SU-DHL-6 (cell line): ENCODE measurements around the gene PLOD2.

Experiments used
- H2AFZ ChIP-seq: fragments of 200-600 bp; sonication (generic); 2 replicates; pipeline ENCODE4 v1.6.1; 2014; ENCODE audit warnings: low read depth, mild to moderate bottlenecking, moderate library complexity, mixed read lengths, antibody characterized with exemption, low read length; ENCODE audit not compliant: severe bottlenecking
- H3F3A ChIP-seq: fragments of 200-600 bp; shearing (Covaris generic); 2 replicates; pipeline ENCODE4 v1.6.0; 2016; ENCODE audit warnings: antibody characterized with exemption, mild to moderate bottlenecking; ENCODE audit not compliant: insufficient read depth
- H3K27ac ChIP-seq: fragments of 200-600 bp; sonication (generic); 2 replicates; pipeline ENCODE4 v1.5.1; 2016; ENCODE audit warnings: low read depth, mild to moderate bottlenecking, low read length, moderate library complexity, mixed read lengths
- H3K27me3 ChIP-seq: fragments of 200-600 bp; sonication (generic), shearing (Covaris generic); 2 replicates; pipeline ENCODE4 v1.6.0; 2014; ENCODE audit warnings: mild to moderate bottlenecking, low read length
- H3K36me3 ChIP-seq: fragments of 200-600 bp; sonication (generic); 2 replicates; pipeline ENCODE4 v1.6.1; 2014; ENCODE audit warnings: mild to moderate bottlenecking, low read length, mixed read lengths
- H3K4me2 ChIP-seq: fragments of 300-600, 200-600 bp; shearing (Covaris generic), sonication (generic); 2 replicates; pipeline ENCODE4 v1.6.0; 2014; ENCODE audit warnings: low read length, low read depth, mild to moderate bottlenecking; ENCODE audit not compliant: poor library complexity, severe bottlenecking
- H3K4me3 ChIP-seq: fragments of 200-600 bp; sonication (generic); 2 replicates; pipeline ENCODE4 v1.5.1; 2014; ENCODE audit warnings: antibody characterized with exemption, low read length, mild to moderate bottlenecking, mixed read lengths; ENCODE audit not compliant: insufficient read depth, poor library complexity, severe bottlenecking
- H3K79me2 ChIP-seq: fragments of 200-600 bp; sonication (generic); 2 replicates; pipeline ENCODE4 v1.6.1; 2014; ENCODE audit warnings: mild to moderate bottlenecking, low read length, moderate library complexity; ENCODE audit not compliant: insufficient read depth
- H3K9ac ChIP-seq: fragments of 200-600 bp; sonication (generic); 2 replicates; pipeline ENCODE4 v1.7.0; 2014; ENCODE audit warnings: mild to moderate bottlenecking, low read length
- H3K9me2 ChIP-seq: fragments of 200-600 bp; sonication (generic); replicated peaks from 2 replicates; pipeline ENCODE4 v1.6.1; 2014; ENCODE audit warnings: low read length; ENCODE audit not compliant: insufficient read depth
- H3K9me3 ChIP-seq: fragments of 200-600 bp; sonication (generic); 2 replicates; pipeline ENCODE4 v1.6.1; 2014; ENCODE audit warnings: low read length, mixed read lengths; ENCODE audit not compliant: insufficient read depth
- H4K20me1 ChIP-seq: fragments of 200-600 bp; sonication (generic); 2 replicates; pipeline ENCODE4 v1.6.1; 2014; ENCODE audit warnings: low read depth, mild to moderate bottlenecking, antibody characterized with exemption, low read length, moderate library complexity, mixed read lengths
- EZH2phosphoT487 ChIP-seq: fragments of 200-600 bp; sonication (generic), shearing (Covaris generic); conservative IDR thresholded peaks from 2 replicates; pipeline ENCODE4 v1.6.1; 2018; ENCODE audit warnings: mild to moderate bottlenecking, antibody characterized with exemption, low read length, moderate library complexity, mixed read lengths
- TF ChIP-seq, protein P1 (sequence below): fragments of 200-600 bp; sonication (generic); IDR thresholded peaks from one replicate; pipeline ENCODE4 v1.5.1; 2017; ENCODE audit warnings: antibody characterized with exemption, mild to moderate bottlenecking, low read length, moderate library complexity; ENCODE audit not compliant: insufficient read depth, poor library complexity, severe bottlenecking

PLOD2 gene

DNA sequence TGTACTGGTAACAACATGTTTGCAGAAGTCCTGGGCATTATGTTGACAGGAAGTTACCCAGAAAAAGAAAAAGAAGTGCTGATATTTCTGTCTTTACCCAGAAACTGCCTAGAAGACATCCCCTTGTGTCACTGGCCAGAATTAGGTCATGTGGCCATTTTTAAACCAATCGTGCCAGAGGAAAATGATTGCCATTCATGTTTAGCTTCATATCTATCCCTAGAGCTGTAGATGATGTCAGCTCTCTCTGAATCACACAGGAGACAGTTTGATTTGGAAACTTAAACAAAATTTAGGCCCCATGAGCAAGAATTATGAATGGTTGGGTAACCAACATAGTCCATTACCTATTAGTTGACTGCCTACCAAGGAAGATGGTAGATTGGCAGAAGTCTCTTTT, 8.9 kb upstream of the PLOD2 start:
- H4K20me1 ChIP-seq: no peaks in the 10 kb centered on the region
- H3F3A ChIP-seq: no peaks in the 10 kb centered on the region
- no peak overlapping the region for H2AFZ ChIP-seq
- H3K79me2 ChIP-seq: no peaks in the 10 kb centered on the region
- H3K27ac ChIP-seq: no peak overlapping the region
- no peak overlapping the region for H3K4me3 ChIP-seq
- H3K9me2 ChIP-seq: no peaks in the 10 kb centered on the region
- no peak overlapping the region for H3K9ac ChIP-seq
- H3K9me3 ChIP-seq: no peaks in the 10 kb centered on the region
- no peaks in the 10 kb centered on the region for H3K27me3 ChIP-seq
- TF ChIP-seq, protein P1, sequence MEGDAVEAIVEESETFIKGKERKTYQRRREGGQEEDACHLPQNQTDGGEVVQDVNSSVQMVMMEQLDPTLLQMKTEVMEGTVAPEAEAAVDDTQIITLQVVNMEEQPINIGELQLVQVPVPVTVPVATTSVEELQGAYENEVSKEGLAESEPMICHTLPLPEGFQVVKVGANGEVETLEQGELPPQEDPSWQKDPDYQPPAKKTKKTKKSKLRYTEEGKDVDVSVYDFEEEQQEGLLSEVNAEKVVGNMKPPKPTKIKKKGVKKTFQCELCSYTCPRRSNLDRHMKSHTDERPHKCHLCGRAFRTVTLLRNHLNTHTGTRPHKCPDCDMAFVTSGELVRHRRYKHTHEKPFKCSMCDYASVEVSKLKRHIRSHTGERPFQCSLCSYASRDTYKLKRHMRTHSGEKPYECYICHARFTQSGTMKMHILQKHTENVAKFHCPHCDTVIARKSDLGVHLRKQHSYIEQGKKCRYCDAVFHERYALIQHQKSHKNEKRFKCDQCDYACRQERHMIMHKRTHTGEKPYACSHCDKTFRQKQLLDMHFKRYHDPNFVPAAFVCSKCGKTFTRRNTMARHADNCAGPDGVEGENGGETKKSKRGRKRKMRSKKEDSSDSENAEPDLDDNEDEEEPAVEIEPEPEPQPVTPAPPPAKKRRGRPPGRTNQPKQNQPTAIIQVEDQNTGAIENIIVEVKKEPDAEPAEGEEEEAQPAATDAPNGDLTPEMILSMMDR: no peak
- no peak for TF ChIP-seq EZH2phosphoT487
- no peak overlapping the region for H3K4me2 ChIP-seq
- no peaks in the 10 kb centered on the region for H3K36me3 ChIP-seq

DNA sequence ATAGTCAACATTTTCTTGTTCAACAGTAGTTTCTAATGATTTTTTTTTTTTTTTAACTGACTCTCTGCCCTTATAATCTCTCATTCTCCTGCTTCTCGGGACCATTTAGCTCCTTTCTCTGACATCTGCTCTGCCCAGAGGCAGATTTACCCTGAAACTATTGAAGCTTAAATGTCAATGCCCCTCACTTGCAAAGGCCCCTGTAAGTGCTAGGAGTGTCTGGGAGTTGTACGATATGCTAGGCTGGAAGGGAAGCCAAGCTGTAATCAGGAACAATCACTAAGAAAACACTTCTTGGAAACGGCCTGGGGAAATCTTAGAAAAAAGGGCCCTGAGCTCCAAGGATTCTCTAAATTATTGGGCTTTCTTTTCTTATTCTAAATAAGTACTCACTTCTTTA, 5.8 kb upstream of the PLOD2 start:
- H3K9me3 ChIP-seq: no peaks in the 10 kb centered on the region
- no peak overlapping the region for H2AFZ ChIP-seq
- H3K9me2 ChIP-seq: no peaks in the 10 kb centered on the region
- no peaks in the 10 kb centered on the region for H3K36me3 ChIP-seq
- no peaks in the 10 kb centered on the region for H3F3A ChIP-seq
- no peak overlapping the region for H3K4me3 ChIP-seq
- H3K79me2 ChIP-seq: no peaks in the 10 kb centered on the region
- H3K9ac ChIP-seq: no peak overlapping the region
- no peaks in the 10 kb centered on the region for H4K20me1 ChIP-seq
- no peak overlapping the region for H3K4me2 ChIP-seq
- H3K27ac ChIP-seq: no peak overlapping the region
- TF ChIP-seq EZH2phosphoT487: no peak
- TF ChIP-seq, protein P1: no peak
- H3K27me3 ChIP-seq: no peaks in the 10 kb centered on the region

DNA sequence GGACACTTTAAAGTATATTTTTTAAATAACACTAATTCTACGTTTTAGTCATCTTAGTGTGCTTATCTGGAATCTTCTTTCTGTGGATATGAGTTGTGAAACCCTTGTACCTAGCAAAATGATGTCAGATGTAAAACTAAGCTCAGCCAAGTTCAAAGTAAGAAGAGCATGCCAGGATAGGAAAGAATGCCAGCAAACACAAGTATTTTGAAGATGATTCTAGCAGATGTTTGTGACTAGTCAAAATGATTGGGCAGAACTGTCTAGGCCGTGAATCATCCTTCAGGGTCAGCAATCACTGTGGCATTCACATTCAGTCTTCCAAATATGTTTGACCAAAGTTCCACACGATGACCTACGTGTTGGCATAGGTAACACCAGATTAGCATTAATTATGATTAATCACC, 5.4 kb upstream of the PLOD2 start:
- no peaks in the 10 kb centered on the region for H3K9me3 ChIP-seq
- no peak overlapping the region for H3K4me3 ChIP-seq
- no peak overlapping the region for H3K4me2 ChIP-seq
- H2AFZ ChIP-seq: no peak overlapping the region
- no peaks in the 10 kb centered on the region for H4K20me1 ChIP-seq
- H3K9ac ChIP-seq: no peak overlapping the region
- no peaks in the 10 kb centered on the region for H3K36me3 ChIP-seq
- H3K9me2 ChIP-seq: no peaks in the 10 kb centered on the region
- no peaks in the 10 kb centered on the region for H3K27me3 ChIP-seq
- no peak overlapping the region for H3K27ac ChIP-seq
- H3K79me2 ChIP-seq: no peaks in the 10 kb centered on the region
- TF ChIP-seq, protein P1: no peak
- no peak for TF ChIP-seq EZH2phosphoT487
- H3F3A ChIP-seq: no peaks in the 10 kb centered on the region
